Measurements from ENCODE around the gene MEI1.
"Not testable (repeated sequence)": the region's sequence is repeated elsewhere in the genome, so short reads cannot be mapped to it uniquely, and the experiment has no call there.

Gene MEI1

GRCh38 chr22:41826021-41826420 lies 126.7 kb downstream of the MEI1 start:
- DNase-seq, result no peak

- DNase-seq, result no peak
Observed at GRCh38 chr22:41826430-41827383, 127.4 kb downstream of the MEI1 start.

DNA sequence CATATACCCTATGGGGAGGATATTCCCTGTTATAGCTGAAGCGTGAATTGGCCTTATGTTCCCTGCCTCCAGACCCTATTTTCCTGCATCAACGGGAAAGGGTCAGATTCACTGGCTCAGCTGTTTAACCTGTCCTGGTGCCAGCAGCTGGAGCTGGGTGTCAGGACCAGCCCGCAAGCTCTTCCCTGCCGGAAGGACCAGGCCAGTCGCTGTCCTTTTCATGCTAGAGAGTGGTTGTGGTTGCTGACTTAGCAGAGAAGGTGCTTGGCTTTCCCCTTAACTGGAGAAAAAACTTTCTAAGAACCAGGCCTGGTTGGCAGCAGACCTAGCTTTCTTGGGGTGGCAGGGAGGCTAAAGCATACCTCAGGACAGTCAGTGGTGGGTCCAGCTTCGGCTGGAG lies 128.4 kb downstream of the MEI1 start:
- no peak for DNase-seq

DNA sequence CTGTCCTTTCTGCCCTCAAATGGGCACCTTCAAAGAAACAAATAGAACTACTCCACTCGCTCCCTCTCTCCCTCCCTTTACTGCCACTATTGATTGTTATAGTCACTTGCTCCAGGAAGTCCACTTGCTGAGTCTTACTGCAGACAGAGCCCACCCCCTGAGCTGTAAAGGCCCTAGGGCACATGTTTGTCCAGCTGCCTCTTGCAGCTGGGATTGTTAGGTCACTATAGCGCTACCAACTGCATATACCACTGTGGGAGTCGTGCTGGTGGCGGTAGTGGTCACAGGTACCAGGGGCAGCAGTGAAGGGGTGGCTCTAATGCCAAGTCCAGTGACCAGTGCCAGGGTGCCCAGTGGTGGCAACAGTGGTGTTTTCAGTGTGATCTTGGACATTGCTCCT lies 129.2 kb downstream of the MEI1 start:
- no peak for DNase-seq

DNA sequence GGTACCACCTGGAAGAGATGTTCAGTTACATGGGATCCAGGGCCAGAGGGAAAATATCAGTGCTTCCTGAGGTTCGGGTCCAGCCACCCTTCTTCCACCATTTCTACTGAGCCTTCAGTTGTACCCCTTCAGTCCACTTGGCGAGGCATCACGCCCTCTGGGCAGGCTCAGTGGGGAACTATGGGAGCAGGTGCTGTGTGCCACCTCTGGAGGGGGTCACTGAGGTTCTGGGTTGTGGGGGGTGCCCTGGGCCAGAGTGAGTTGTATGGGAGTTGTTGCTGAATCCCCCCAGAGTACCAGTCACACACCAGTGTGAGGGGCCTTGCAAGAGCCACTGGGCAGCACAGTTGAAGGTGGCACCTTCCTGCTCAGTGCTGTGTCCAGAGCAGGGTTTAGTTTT lies 130.9 kb downstream of the MEI1 start:
- DNase-seq, result no peak

DNA sequence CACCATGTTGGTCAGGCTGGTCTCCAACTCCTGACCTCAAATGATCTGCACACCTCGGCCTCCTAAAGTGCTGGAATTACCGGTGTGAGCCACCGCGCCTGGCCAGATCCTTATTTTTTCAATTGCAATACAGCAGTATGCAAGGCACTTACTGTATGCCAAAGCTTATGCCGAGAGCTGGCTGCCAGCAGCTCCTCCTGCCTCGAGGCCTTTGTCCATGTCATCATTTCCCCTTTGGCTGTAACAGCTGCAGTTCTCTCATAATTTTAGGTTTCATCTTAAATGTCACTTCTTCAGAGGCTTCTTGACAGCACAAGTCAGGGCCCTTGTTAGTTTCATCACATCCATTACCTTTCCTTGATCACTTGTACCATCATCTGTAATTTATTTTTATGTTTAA lies 132.1 kb downstream of the MEI1 start:
- no peak for DNase-seq

- DNase-seq, result no peak
Observed at GRCh38 chr22:41831828-41832552, 132.7 kb downstream of the MEI1 start.

GRCh38 chr22:41832553-41833368 lies 133.5 kb downstream of the MEI1 start, which contains the start of gene SREBF2:
Gene SREBF2, plus strand, starts transcription at chr22:41833105. Its CDS starts 166 bp downstream, at chr22:41833271.
- peak; percentile 93 for DNase-seq

- no peak for DNase-seq
Observed at GRCh38 chr22:41833369-41834004, 134.2 kb downstream of the MEI1 start.

GRCh38 chr22:41834005-41834944 lies 135.0 kb downstream of the MEI1 start:
- DNase-seq, result no peak

DNA sequence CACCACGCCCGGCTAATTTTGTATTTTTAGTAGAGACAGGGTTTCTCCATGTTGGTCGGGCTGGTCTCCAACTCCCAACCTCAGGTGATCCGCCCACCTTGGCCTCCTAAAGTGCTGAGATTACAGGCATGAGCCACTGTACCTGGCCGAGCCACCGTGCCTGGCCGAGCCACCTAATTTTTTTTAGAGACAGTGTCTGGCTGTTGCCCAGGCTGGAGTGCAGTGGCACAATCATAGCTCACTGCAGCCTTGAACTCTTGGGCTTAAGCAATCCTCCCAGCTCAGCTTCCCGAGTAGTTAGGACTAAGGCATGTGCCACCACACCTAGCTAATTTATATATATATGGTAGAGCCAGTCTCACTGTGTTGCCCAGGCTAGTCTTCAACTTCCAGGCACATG lies 136.2 kb downstream of the MEI1 start:
- not testable (repeated sequence) for DNase-seq

DNA sequence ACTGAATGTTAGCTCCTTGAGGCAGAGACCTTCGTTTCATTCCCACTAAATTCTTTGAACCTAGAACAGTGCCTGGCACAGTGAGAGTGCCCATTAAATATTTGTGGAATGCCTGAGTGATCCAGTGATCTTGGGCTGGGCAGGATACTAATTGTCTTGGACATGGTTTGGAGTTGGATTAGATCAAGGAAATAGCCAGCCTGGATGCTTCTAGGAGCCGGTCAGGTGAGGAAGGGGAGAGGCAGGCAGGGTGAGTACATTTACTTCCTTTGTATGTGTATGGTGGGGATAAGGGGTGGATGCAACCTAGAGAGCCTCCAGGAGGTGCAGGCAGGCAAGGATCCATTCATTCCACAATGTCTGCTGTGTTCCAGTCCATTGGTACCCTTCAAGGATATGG lies 137.2 kb downstream of the MEI1 start:
- DNase-seq, result no peak

DNA sequence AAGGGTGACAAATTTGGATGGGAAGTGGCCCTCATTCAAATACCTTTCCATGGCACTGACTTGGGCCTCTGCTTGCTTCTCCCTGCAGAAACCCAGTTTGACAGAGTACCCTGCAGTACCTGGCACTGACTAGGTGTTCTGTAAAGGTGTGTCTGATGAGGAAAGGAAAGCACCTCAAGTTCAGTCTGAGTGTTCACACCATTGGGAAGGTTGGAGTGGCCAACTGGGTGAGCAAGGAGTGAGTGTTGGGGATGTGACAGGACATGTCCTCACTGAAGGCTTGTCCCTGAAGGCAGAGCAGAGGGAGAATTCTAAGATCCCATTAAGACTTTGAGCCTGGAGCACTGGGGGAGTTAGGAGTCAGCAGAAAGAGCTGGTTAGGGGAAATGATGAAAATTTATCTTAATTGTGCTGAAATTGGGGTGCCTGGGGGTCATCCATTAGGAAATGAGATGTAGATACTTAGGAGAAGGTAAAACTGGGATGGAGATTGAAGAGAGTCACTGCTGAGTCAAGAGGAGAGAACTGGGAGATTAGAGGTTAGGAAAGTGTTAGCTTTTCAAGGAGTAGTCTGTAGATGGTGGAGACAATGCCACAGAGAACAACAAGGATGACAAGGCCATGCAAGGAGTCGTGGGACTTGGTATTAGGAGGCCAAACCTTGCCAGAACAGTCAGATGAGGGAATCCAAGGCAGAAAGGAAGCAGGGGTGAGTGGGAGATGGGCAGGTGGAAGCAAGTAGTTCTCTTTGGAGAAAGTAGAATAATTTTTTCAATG lies 139.7 kb downstream of the MEI1 start:
- no peak for DNase-seq

DNA sequence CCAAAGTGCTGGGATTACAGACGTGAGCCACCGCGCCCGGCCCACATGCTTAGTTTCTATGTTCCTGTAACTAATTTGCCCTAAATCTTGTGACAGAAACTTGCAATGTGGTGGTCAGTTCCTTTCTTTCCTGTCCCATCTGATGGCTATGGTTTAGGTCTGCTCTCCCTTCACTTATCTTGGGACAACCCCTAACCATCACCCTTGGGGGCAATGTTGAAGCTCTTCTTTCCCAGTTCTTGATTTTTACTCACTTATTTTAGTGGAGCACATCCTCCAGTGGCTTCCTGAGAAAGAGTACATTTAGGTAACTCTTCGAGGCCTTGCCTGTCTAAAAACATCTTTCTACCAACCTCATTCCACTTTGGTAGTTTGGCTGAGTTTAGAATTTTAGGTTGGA lies 140.9 kb downstream of the MEI1 start:
- no peak for DNase-seq

DNA sequence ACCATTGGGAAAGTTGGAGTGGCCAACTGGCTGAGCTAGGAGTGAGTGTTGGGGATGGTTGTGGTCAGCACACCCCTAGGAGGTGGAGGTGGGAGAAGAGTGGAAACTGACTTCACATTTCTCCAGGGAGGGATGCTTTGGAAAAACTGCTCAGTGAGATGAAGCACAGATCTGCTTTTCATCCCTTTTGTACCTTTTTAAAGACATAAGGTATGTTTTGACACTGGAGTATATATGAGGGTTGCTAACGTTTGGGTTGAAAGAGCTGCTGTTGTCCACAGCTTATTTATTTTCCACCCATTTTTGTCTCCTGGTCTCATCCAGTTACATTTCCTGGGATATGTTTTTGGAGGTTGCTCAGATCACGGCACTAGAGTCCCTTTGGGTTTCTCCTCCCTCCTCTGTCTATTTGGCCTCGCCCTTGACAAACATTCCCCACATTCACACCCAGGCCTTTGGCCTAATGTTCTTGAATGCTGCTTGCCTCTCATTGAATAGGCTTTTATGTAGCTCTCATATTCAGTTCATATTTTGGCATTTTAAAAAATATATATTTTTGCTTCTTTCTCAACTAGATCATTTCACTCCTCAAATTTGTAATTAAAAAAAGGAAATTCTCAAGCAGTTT lies 141.9 kb downstream of the MEI1 start:
- no peak for DNase-seq

GRCh38 chr22:41842996-41843970 lies 144.0 kb downstream of the MEI1 start:
- no peak for DNase-seq

GRCh38 chr22:41844036-41844435 lies 144.7 kb downstream of the MEI1 start:
- no peak for DNase-seq

- DNase-seq, result no peak
Observed at GRCh38 chr22:41844513-41844912, 145.2 kb downstream of the MEI1 start.

All from NCI-H2107 (cell line).